Measurements from ENCODE around the gene PGAP1. TPM values are rescaled to one million over a fixed set of nuclear protein-coding genes. Genes with fewer than 3 reads are reported as not detected.
A peak's percentile ranks its signal among the peaks of the same experiment; 100 is the strongest.

The PGAP1 gene
- total RNA-seq, 1 donor from 2014 or later, result 1.9 TPM

- no peak for ATAC-seq (ENCODE audit: low read depth)
- ChIA-PET POLR2A (no interaction called here), CTCF (no interaction called here)
- Mint-ChIP-seq H3K9me3 (no peaks in the 10 kb centered on the region), H3K4me3 (no peak overlapping the region), H3K36me3 (ENCODE audit: low read depth) (no peaks in the 10 kb centered on the region), H3K27ac (no peak overlapping the region), H3K27me3 (peaks cover 2% of the 10 kb centered on the region), H3K4me1 (no peaks in the 10 kb centered on the region)
- no peak for TF ChIP-seq CTCF (IDR thresholded peaks at IDR 0.05)
- DNase-seq, result no peak
- intact Hi-C loops (cut with micrococcal nuclease), result no loop called here
Measured at GRCh38 chr2:196939371-196939770, 12.9 kb upstream of the PGAP1 start.

- no peak for TF ChIP-seq CTCF (IDR thresholded peaks at IDR 0.05)
- ATAC-seq (ENCODE audit: low read depth), result no peak
- ChIA-PET POLR2A (interaction anchor here (0.5 kb wide), 1 partner anchor 18 kb away, joined by 7 read pairs; no protein-coding TSS in a partner anchor), CTCF (no interaction called here)
- no peak overlapping the region for H3K27ac Mint-ChIP-seq
- no peaks in the 10 kb centered on the region for H3K9me3 Mint-ChIP-seq
- H3K4me3 Mint-ChIP-seq, result no peak overlapping the region
- no peaks in the 10 kb centered on the region for H3K4me1 Mint-ChIP-seq
- intact Hi-C loops (cut with micrococcal nuclease), result no loop called here
- H3K36me3 Mint-ChIP-seq (ENCODE audit: low read depth), result no peaks in the 10 kb centered on the region
- DNase-seq, result no peak
- no peaks in the 10 kb centered on the region for H3K27me3 Mint-ChIP-seq
Measured at GRCh38 chr2:196935432-196935831, 8.9 kb upstream of the PGAP1 start.

- no peaks in the 10 kb centered on the region for H3K9me3 Mint-ChIP-seq
- no peak for ATAC-seq (ENCODE audit: low read depth)
- H3K27me3 Mint-ChIP-seq, result no peaks in the 10 kb centered on the region
- DNase-seq, result no peak
- TF ChIP-seq CTCF (IDR thresholded peaks at IDR 0.05), result no peak
- no peaks in the 10 kb centered on the region for H3K4me1 Mint-ChIP-seq
- H3K36me3 Mint-ChIP-seq (ENCODE audit: low read depth), result no peaks in the 10 kb centered on the region
- POLR2A ChIA-PET, result interaction anchor here (0.5 kb wide), 1 partner anchor 19 kb away, joined by 7 read pairs; no protein-coding TSS in a partner anchor
- intact Hi-C loops (cut with micrococcal nuclease), result no loop called here
- no peak overlapping the region for H3K27ac Mint-ChIP-seq
- CTCF ChIA-PET, result no interaction called here
- no peak overlapping the region for H3K4me3 Mint-ChIP-seq
Measured at GRCh38 chr2:196934672-196935071, 8.2 kb upstream of the PGAP1 start.

- Mint-ChIP-seq H3K36me3 (ENCODE audit: low read depth) (peaks cover 4% of the 10 kb centered on the region), H3K4me3 (no peak overlapping the region), H3K9me3 (no peaks in the 10 kb centered on the region), H3K4me1 (peaks cover 10% of the 10 kb centered on the region), H3K27me3 (peaks cover 7% of the 10 kb centered on the region), H3K27ac (no peak overlapping the region)
- ATAC-seq (ENCODE audit: low read depth) (no peak), DNase-seq (no peak)
- TF ChIP-seq CTCF (IDR thresholded peaks at IDR 0.05), result no peak
- intact Hi-C loops (cut with micrococcal nuclease), result no loop called here
- ChIA-PET POLR2A (no interaction called here), CTCF (no interaction called here)
Measured at GRCh38 chr2:196931555-196931954, 5.0 kb upstream of the PGAP1 start.

GRCh38 chr2:196927376-196928225, 1.1 kb upstream of the PGAP1 start:
- H3K27me3 Mint-ChIP-seq, result peaks cover 13% of the 10 kb centered on the region
- TF ChIP-seq CTCF (IDR thresholded peaks at IDR 0.05), result no peak
- ATAC-seq (ENCODE audit: low read depth) (peak; percentile 11), DNase-seq (no peak)
- peaks cover 9% of the 10 kb centered on the region for H3K36me3 Mint-ChIP-seq (ENCODE audit: low read depth)
- intact Hi-C loops (cut with micrococcal nuclease), result loop anchor here (1.0 to 5.0 kb wide), 6 partner anchors 128 to 860 kb away; partner anchors contain the start of genes CCDC150, DNAH7, GTF3C3 and HSPE1
- peak overlapping the region; percentile 86 for H3K27ac Mint-ChIP-seq
- no peaks in the 10 kb centered on the region for H3K9me3 Mint-ChIP-seq
- CTCF ChIA-PET, result no interaction called here
- H3K4me3 Mint-ChIP-seq, result peak overlapping the region; percentile 90
- peaks cover 21% of the 10 kb centered on the region for H3K4me1 Mint-ChIP-seq
- POLR2A ChIA-PET, result interaction anchor here (0.6 to 1.8 kb wide), 5 partner anchors 24 to 636 kb away, joined by 3 to 7 read pairs (median 4); partner anchors contain the start of genes GTF3C3 and SF3B1

All from activated B cell treated with CpG ODN at 0.5 μM for 24 hours (primary cell).